HepG2 (cell line): ENCODE data around the gene DNPEP. TPM values are rescaled to one million over a fixed set of nuclear protein-coding genes. Genes with fewer than 3 reads are reported as not detected.

ENCODE experiments used
- ATF1 ChIP-seq: IDR thresholded peaks from 2 replicates; pipeline ENCODE4 v1.6.1; 2016; ENCODE audit warnings: mild to moderate bottlenecking, control low read depth
- BRCA1 ChIP-seq: sonication (generic); formaldehyde crosslinking; IDR thresholded peaks from 2 replicates; pipeline ENCODE4 v1.4.0; 2020; ENCODE audit warnings: missing genetic modification reagents
- MAFF ChIP-seq: IDR thresholded peaks from 2 replicates; pipeline ENCODE4 v1.6.1; 2011; ENCODE audit warnings: low read depth, low read length, improper control_type of control experiment
- NFATC3 ChIP-seq: sonication (generic); formaldehyde crosslinking; IDR thresholded peaks from 2 replicates; pipeline ENCODE4 v1.5.1; 2020; ENCODE audit warnings: mild to moderate bottlenecking, missing genetic modification reagents
- NFIC ChIP-seq: IDR thresholded peaks from 2 replicates; pipeline ENCODE4 v1.6.1; 2012; ENCODE audit warnings: mild to moderate bottlenecking, low read length, inconsistent platforms
- RBFOX2 ChIP-seq: fragments of 200-400 bp; formaldehyde crosslinking; IDR thresholded peaks from 2 replicates; pipeline ENCODE4 v1.6.1; 2017; ENCODE audit warnings: low read depth, mild to moderate bottlenecking, low read length
- SETDB1 ChIP-seq: sonication (generic); formaldehyde crosslinking; IDR thresholded peaks from 2 replicates; pipeline ENCODE4 v1.5.1; 2020; ENCODE audit warnings: missing genetic modification reagents, mild to moderate bottlenecking, borderline replicate concordance
- TEAD2 ChIP-seq: sonication (generic); formaldehyde crosslinking; IDR thresholded peaks from 2 replicates; pipeline ENCODE4 v1.9.0; 2021; ENCODE audit warnings: missing genetic modification reagents
- ZFY ChIP-seq: sonication (generic); formaldehyde crosslinking; IDR thresholded peaks from 2 replicates; pipeline ENCODE4 v1.4.0; 2020; ENCODE audit warnings: missing genetic modification reagents
- ZNF264 ChIP-seq: sonication (generic); formaldehyde crosslinking; IDR thresholded peaks from 2 replicates; pipeline ENCODE4 v1.4.0; 2020; ENCODE audit warnings: missing genetic modification reagents
- ZNF883 ChIP-seq: sonication (generic); formaldehyde crosslinking; IDR thresholded peaks from 2 replicates; pipeline ENCODE4 v1.5.1; 2020; ENCODE audit warnings: mild to moderate bottlenecking, missing genetic modification reagents; ENCODE audit errors: not compliant biosample characterization
- polyA plus RNA-seq, 8 experiments: library from polyadenylated mRNA; depleted of rRNA in 3 of 8; stranded (reverse) in 7 of 8; unstranded in 1 of 8; fragments of >200 nt; fragmentation: Illumina TruSeq in 4 of 8; extraction: Trizol in 4 of 8; gene quantifications; 2 replicates each; pipeline versions ENCODE4 v1.2.1 to v1.2.3, GENCODE V29; 2011 to 2016; ENCODE audit warnings: low read depth in 4 of 8, missing spikeins in 1 of 8, mixed read lengths in 1 of 8; ENCODE audit not compliant: insufficient read depth in 1 of 8
- total RNA-seq, 5 experiments: library from RNA; depleted of rRNA; stranded (reverse); fragments of >200 nt; fragmentation: Illumina TruSeq; extraction: Trizol; gene quantifications; 2 replicates each; pipeline ENCODE4 v1.2.3, GENCODE V29; 2016; ENCODE audit warnings: low read depth in 1 of 5
- TF ChIP-seq, protein P1 (sequence below): sonication (generic); formaldehyde crosslinking; IDR thresholded peaks from 2 replicates; pipeline ENCODE4 v1.4.0; 2020; ENCODE audit warnings: mild to moderate bottlenecking, missing genetic modification reagents, borderline replicate concordance
- TF ChIP-seq, protein P2 (sequence below): sonication (generic); formaldehyde crosslinking; IDR thresholded peaks from 2 replicates; pipeline ENCODE4 v1.8.1; 2023; ENCODE audit warnings: mild to moderate bottlenecking, inconsistent platforms, moderate library complexity, missing genetic modification reagents, borderline replicate concordance
- TF ChIP-seq, protein P3 (sequence below): sonication (generic); formaldehyde crosslinking; IDR thresholded peaks from 2 replicates; pipeline ENCODE4 v1.8.0; 2022; ENCODE audit warnings: low read depth, missing genetic modification reagents
- TF ChIP-seq, protein P4 (sequence below): IDR thresholded peaks from 2 replicates; pipeline ENCODE4 v1.6.1; 2016; ENCODE audit warnings: missing compliant biosample characterization, missing genetic modification reagents, borderline replicate concordance
- TF ChIP-seq, protein P5 (sequence below): sonication (generic); formaldehyde crosslinking; IDR thresholded peaks from 2 replicates; pipeline ENCODE4 v1.4.0; 2020; ENCODE audit warnings: missing genetic modification reagents
- TF ChIP-seq, protein P6 (sequence below): sonication (generic); formaldehyde crosslinking; IDR thresholded peaks from 2 replicates; pipeline ENCODE4 v1.4.0; 2020; ENCODE audit warnings: missing genetic modification reagents

The DNPEP gene
- total and polyA plus RNA-seq, 2 of the 13 experiments (the other 11 are each of a cell fraction or from before 2014, with no cell fraction given): 104 to 109 TPM

DNA sequence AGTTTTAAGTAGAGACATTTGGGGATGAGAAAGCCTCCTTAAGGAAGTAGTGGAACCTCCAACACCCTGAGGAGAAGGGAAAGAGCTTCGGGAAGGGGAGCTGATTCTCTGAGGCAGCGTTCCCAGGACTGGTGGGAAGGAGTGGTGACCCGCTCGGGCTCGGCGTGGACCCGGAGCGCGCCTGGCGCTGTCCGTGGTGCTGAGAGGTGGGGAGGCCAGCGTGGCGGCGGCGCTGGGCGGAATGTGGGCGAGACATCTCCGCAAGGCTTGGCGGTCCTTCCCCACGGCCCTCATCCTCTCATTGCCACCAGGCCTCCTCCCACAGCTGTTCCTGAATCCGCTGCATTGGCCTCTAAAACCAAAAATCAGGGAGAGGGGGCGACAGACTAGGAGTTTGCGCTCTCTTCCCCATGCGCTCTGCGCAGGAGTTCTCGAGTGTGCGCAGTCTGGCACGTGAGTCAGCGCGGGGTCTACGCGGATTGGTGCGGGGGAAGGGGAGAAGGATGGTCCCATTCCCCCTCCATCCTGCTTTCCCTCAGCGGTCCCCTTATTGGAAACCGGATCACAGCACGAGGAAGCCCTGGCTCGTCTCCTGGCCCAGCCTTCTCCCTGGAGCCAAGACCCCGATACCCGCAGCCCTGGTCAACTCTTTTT lies 56.0 kb downstream of the DNPEP start (continued):
- TF ChIP-seq, protein P1, sequence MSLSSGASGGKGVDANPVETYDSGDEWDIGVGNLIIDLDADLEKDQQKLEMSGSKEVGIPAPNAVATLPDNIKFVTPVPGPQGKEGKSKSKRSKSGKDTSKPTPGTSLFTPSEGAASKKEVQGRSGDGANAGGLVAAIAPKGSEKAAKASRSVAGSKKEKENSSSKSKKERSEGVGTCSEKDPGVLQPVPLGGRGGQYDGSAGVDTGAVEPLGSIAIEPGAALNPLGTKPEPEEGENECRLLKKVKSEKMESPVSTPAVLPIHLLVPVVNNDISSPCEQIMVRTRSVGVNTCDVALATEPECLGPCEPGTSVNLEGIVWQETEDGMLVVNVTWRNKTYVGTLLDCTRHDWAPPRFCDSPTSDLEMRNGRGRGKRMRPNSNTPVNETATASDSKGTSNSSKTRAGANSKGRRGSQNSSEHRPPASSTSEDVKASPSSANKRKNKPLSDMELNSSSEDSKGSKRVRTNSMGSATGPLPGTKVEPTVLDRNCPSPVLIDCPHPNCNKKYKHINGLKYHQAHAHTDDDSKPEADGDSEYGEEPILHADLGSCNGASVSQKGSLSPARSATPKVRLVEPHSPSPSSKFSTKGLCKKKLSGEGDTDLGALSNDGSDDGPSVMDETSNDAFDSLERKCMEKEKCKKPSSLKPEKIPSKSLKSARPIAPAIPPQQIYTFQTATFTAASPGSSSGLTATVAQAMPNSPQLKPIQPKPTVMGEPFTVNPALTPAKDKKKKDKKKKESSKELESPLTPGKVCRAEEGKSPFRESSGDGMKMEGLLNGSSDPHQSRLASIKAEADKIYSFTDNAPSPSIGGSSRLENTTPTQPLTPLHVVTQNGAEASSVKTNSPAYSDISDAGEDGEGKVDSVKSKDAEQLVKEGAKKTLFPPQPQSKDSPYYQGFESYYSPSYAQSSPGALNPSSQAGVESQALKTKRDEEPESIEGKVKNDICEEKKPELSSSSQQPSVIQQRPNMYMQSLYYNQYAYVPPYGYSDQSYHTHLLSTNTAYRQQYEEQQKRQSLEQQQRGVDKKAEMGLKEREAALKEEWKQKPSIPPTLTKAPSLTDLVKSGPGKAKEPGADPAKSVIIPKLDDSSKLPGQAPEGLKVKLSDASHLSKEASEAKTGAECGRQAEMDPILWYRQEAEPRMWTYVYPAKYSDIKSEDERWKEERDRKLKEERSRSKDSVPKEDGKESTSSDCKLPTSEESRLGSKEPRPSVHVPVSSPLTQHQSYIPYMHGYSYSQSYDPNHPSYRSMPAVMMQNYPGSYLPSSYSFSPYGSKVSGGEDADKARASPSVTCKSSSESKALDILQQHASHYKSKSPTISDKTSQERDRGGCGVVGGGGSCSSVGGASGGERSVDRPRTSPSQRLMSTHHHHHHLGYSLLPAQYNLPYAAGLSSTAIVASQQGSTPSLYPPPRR (CRISPR knock-in tag): no peak
- TF ChIP-seq, protein P2, sequence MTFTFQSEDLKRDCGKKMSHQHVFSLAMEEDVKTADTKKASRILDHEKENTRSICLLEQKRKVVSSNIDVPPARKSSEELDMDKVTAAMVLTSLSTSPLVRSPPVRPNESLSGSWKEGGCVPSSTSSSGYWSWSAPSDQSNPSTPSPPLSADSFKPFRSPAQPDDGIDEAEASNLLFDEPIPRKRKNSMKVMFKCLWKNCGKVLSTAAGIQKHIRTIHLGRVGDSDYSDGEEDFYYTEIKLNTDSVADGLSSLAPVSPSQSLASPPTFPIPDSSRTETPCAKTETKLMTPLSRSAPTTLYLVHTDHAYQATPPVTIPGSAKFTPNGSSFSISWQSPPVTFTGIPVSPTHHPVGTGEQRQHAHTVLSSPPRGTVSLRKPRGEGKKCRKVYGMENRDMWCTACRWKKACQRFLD (CRISPR knock-in tag): 0 out of 2 replicates have a peak, but pooled peaks have one; percentile 65
- TF ChIP-seq MAFF (no peak), BRCA1 (CRISPR knock-in tag) (peak; percentile 93), NFATC3 (no peak), TEAD2 (CRISPR knock-in tag) (peak; percentile 85; the same call in 1 of the 2 replicates), ZNF883 (CRISPR knock-in tag) (peak; percentile 94), ZFY (CRISPR knock-in tag) (peak; percentile 40; the same call in 1 of the 2 replicates), RBFOX2 (no peak), NFIC (no peak), ATF1 (CRISPR knock-in tag) (no peak), ZNF264 (CRISPR knock-in tag) (0 out of 2 replicates have a peak, but pooled peaks have one; percentile 40), SETDB1 (CRISPR knock-in tag) (no peak)
- TF ChIP-seq, protein P3, sequence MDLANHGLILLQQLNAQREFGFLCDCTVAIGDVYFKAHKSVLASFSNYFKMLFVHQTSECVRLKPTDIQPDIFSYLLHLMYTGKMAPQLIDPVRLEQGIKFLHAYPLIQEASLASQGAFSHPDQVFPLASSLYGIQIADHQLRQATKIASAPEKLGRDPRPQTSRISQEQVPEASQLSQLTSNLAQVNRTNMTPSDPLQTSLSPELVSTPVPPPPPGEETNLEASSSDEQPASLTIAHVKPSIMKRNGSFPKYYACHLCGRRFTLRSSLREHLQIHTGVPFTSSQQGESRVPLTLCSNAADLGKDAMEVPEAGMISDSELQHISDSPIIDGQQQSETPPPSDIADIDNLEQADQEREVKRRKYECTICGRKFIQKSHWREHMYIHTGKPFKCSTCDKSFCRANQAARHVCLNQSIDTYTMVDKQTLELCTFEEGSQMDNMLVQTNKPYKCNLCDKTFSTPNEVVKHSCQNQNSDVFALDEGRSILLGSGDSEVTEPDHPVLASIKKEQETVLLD (CRISPR knock-in tag): peak; percentile 54; the same call in 1 of the 2 replicates
- TF ChIP-seq, protein P4, sequence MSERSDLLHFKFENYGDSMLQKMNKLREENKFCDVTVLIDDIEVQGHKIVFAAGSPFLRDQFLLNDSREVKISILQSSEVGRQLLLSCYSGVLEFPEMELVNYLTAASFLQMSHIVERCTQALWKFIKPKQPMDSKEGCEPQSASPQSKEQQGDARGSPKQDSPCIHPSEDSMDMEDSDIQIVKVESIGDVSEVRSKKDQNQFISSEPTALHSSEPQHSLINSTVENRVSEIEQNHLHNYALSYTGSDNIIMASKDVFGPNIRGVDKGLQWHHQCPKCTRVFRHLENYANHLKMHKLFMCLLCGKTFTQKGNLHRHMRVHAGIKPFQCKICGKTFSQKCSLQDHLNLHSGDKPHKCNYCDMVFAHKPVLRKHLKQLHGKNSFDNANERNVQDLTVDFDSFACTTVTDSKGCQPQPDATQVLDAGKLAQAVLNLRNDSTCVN (CRISPR knock-in tag): peak; percentile 92
- TF ChIP-seq, protein P5, sequence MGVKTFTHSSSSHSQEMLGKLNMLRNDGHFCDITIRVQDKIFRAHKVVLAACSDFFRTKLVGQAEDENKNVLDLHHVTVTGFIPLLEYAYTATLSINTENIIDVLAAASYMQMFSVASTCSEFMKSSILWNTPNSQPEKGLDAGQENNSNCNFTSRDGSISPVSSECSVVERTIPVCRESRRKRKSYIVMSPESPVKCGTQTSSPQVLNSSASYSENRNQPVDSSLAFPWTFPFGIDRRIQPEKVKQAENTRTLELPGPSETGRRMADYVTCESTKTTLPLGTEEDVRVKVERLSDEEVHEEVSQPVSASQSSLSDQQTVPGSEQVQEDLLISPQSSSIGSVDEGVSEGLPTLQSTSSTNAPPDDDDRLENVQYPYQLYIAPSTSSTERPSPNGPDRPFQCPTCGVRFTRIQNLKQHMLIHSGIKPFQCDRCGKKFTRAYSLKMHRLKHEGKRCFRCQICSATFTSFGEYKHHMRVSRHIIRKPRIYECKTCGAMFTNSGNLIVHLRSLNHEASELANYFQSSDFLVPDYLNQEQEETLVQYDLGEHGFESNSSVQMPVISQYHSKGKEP (CRISPR knock-in tag): peak; percentile 97
- TF ChIP-seq, protein P6, sequence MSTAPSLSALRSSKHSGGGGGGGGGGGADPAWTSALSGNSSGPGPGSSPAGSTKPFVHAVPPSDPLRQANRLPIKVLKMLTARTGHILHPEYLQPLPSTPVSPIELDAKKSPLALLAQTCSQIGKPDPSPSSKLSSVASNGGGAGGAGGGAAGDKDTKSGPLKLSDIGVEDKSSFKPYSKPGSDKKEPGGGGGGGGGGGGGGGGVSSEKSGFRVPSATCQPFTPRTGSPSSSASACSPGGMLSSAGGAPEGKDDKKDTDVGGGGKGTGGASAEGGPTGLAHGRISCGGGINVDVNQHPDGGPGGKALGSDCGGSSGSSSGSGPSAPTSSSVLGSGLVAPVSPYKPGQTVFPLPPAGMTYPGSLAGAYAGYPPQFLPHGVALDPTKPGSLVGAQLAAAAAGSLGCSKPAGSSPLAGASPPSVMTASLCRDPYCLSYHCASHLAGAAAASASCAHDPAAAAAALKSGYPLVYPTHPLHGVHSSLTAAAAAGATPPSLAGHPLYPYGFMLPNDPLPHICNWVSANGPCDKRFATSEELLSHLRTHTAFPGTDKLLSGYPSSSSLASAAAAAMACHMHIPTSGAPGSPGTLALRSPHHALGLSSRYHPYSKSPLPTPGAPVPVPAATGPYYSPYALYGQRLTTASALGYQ (CRISPR knock-in tag): no peak
